ENCODE data around the gene KLK14.

Gene KLK14

DNA sequence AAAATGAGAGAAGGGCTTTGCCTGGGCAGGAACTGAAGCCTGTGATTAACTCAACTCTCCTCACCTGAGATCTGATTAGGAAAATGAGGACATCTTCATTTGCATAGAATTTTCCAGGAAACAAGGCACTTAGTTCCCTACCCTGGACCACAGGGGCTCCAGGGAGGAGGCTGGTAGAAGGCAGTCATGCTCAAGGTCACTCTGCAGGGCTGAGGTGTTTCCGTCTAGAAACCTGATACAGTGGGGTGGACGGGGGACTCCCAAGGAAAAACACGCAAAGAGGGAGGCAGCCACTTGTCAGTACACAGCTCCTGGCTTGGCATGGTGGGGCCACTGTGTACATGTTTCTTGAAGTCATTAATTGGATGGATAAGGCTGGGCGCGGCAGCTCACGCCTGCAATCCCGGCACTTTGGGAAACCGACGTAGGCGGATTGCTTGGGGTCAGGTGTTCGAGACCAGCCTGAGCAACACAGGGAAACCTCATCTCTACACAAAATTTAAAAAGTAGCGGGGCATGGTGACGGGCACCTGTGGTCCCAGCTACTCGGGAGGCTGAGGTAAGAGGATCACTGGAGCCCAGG, 6.0 kb downstream of the KLK14 start:
- no peak for DNase-seq (ENCODE audit: low read depth)
- no peak overlapping the region for H3K4me3 ChIP-seq (ENCODE audit: control insufficient read depth, low read depth, low read length)
- TF ChIP-seq, protein P1, sequence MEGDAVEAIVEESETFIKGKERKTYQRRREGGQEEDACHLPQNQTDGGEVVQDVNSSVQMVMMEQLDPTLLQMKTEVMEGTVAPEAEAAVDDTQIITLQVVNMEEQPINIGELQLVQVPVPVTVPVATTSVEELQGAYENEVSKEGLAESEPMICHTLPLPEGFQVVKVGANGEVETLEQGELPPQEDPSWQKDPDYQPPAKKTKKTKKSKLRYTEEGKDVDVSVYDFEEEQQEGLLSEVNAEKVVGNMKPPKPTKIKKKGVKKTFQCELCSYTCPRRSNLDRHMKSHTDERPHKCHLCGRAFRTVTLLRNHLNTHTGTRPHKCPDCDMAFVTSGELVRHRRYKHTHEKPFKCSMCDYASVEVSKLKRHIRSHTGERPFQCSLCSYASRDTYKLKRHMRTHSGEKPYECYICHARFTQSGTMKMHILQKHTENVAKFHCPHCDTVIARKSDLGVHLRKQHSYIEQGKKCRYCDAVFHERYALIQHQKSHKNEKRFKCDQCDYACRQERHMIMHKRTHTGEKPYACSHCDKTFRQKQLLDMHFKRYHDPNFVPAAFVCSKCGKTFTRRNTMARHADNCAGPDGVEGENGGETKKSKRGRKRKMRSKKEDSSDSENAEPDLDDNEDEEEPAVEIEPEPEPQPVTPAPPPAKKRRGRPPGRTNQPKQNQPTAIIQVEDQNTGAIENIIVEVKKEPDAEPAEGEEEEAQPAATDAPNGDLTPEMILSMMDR (IDR thresholded peaks at IDR 0.05; ENCODE audit: control insufficient read depth, insufficient read depth, low read depth, low read length, missing control alignments) = no peak

DNA sequence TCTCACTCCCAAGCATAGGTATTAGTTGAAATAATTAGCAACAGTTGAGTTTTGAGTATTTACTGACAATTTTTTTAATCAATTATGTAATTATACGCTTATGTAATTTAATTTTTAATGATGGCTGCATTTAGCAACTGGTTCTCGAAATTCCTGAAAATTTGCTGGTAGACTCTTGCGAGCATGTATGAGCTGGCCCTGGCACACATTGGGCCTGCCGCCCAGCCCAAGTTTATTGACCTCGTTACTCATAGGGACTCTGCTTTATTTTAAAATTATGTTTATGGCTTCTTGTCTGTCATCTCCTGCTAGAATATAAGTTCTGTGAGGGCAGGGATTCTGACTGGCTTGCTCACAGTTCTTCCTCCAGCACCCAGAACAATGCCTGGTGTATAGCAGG, 6.7 kb downstream of the KLK14 start:
- TF ChIP-seq, protein P1 (IDR thresholded peaks at IDR 0.05; ENCODE audit: control insufficient read depth, insufficient read depth, low read depth, low read length, missing control alignments) = no peak
- no peak overlapping the region for H3K4me3 ChIP-seq (ENCODE audit: control insufficient read depth, low read depth, low read length)
- DNase-seq (ENCODE audit: low read depth) = no peak

- DNase-seq (ENCODE audit: low read depth) = no peak
- TF ChIP-seq, protein P1 (IDR thresholded peaks at IDR 0.05; ENCODE audit: control insufficient read depth, insufficient read depth, low read depth, low read length, missing control alignments) = no peak
- H3K4me3 ChIP-seq (ENCODE audit: control insufficient read depth, low read depth, low read length) = no peak overlapping the region
Observed at GRCh38 chr19:51071095-51071405, 11.6 kb downstream of the KLK14 start.

- H3K4me3 ChIP-seq (ENCODE audit: control insufficient read depth, low read depth, low read length) = no peak overlapping the region
- TF ChIP-seq, protein P1 (IDR thresholded peaks at IDR 0.05; ENCODE audit: control insufficient read depth, insufficient read depth, low read depth, low read length, missing control alignments) = no peak
- no peak for DNase-seq (ENCODE audit: low read depth)
Observed at GRCh38 chr19:51070334-51071094, 12.2 kb downstream of the KLK14 start.

DNA sequence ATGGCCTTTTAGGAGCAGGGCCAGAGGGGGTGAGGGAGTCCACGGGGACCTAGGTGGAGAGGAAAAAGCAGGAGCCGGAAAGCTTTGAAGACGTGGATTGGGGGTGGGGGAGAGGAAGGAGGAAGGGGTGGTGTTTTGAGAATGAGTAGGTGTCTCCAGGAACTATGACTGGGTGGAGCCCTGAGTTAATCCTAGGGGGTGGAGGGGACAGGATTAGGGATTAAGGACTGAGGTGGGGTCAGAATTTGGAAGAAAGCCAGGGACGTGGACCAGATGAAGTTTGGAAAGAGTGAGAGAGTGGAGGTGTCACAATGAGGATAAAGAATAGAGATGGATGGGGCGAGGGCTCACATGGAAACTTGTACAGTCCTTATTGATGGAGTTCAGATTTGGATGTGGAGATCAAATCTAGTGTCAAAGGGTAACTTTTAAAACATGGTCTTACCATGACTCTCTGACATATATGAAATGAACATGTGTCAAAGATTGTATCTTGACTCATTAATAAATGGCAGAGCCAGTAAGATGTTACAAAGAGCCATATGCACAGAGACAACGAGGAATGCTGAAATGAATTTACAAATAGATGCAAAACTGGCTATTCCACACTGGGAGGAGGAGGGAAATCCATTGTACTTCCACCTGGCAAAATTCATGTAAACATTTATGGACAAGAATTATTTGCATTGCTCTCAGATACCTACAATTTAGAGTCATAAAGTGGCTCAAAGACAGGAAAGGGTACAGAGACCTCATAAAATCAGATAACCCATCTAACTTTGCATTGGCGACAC, 16.1 kb downstream of the KLK14 start:
- H3K4me3 ChIP-seq (ENCODE audit: control insufficient read depth, low read depth, low read length) = no peak overlapping the region
- TF ChIP-seq, protein P1 (IDR thresholded peaks at IDR 0.05; ENCODE audit: control insufficient read depth, insufficient read depth, low read depth, low read length, missing control alignments) = no peak
- no peak for DNase-seq (ENCODE audit: low read depth)

GRCh38 chr19:51065221-51065960, 17.3 kb downstream of the KLK14 start:
- TF ChIP-seq, protein P1 (IDR thresholded peaks at IDR 0.05; ENCODE audit: control insufficient read depth, insufficient read depth, low read depth, low read length, missing control alignments) = no peak
- no peak for DNase-seq (ENCODE audit: low read depth)
- no peak overlapping the region for H3K4me3 ChIP-seq (ENCODE audit: control insufficient read depth, low read depth, low read length)
